HG02798 (cell line): Measurements from ENCODE around the gene MIDN.
"Not testable (repeated sequence)": the region's sequence is repeated elsewhere in the genome, so short reads cannot be mapped to it uniquely, and the experiment has no call there.

Experiments
- ATAC-seq: cut with Tn5 transposase; IDR thresholded peaks from one replicate; pipeline ENCODE4 v1.9.1; 2021; ENCODE audit warnings: mild to moderate bottlenecking; ENCODE audit not compliant: unreplicated experiment, poor library complexity

MIDN gene

GRCh38 chr19:1248139-1248785 is at the start of gene MIDN:
MIDN (plus strand) TSS chr19:1248583; CDS start chr19:1250297, 1,714 bp downstream.
- ATAC-seq = peak; percentile 14

GRCh38 chr19:1199531-1199930 is 48.9 kb upstream of the MIDN start:
- ATAC-seq = no peak

- ATAC-seq = not testable (repeated sequence)
These were observed 47.8 kb upstream of the MIDN start for GRCh38 chr19:1200614-1201013.

- peak; percentile 93 for ATAC-seq
These were observed 43.0 kb upstream of the MIDN start, which contains the start of gene STK11 for GRCh38 chr19:1205114-1206099. STK11 (plus strand) TSS chr19:1205778; CDS start chr19:1206914, 1,136 bp downstream.

GRCh38 chr19:1206150-1206863 is 42.1 kb upstream of the MIDN start:
- ATAC-seq = no peak

GRCh38 chr19:1206864-1207450 is 41.4 kb upstream of the MIDN start:
- ATAC-seq = no peak

GRCh38 chr19:1208830-1209229 is 39.6 kb upstream of the MIDN start:
- ATAC-seq = not testable (repeated sequence)

GRCh38 chr19:1210227-1210538 is 38.2 kb upstream of the MIDN start:
- no peak for ATAC-seq

GRCh38 chr19:1211494-1212234 is 36.7 kb upstream of the MIDN start:
- ATAC-seq = no peak

- ATAC-seq = no peak
These were observed 34.7 kb upstream of the MIDN start for GRCh38 chr19:1213391-1214286.

- ATAC-seq = no peak
These were observed 34.0 kb upstream of the MIDN start for GRCh38 chr19:1214299-1214861.

GRCh38 chr19:1214862-1215731 is 33.3 kb upstream of the MIDN start:
- no peak for ATAC-seq

GRCh38 chr19:1216756-1217155 is 31.6 kb upstream of the MIDN start:
- ATAC-seq = no peak

- ATAC-seq = no peak
These were observed 31.0 kb upstream of the MIDN start for GRCh38 chr19:1217366-1217765.

GRCh38 chr19:1218751-1219567 is 29.4 kb upstream of the MIDN start:
- no peak for ATAC-seq

GRCh38 chr19:1219786-1220476 is 28.5 kb upstream of the MIDN start:
- no peak for ATAC-seq
